Measurements from ENCODE around the gene RAP1GAP. TPM values are rescaled to one million over a fixed set of nuclear protein-coding genes. Genes with fewer than 3 reads are reported as not detected.
"Not testable (repeated sequence)": the region's sequence is repeated elsewhere in the genome, so short reads cannot be mapped to it uniquely, and the experiment has no call there.

The RAP1GAP gene
- total RNA-seq, 1 donor from 2014 or later = 7.4 TPM

GRCh38 chr1:21677168-21677567, 8.0 kb upstream of the RAP1GAP start:
- Mint-ChIP-seq H3K27me3 (ENCODE audit: low read depth) (peaks cover 2% of the 10 kb centered on the region), H3K36me3 (ENCODE audit: low read depth) (peaks cover 10% of the 10 kb centered on the region), H3K9me3 (no peaks in the 10 kb centered on the region), H3K4me1 (peaks cover 10% of the 10 kb centered on the region), H3K4me3 (no peak overlapping the region), H3K27ac (ENCODE audit: unreplicated experiment) (no peak overlapping the region)
- DNase-seq (ENCODE audit: low read depth, low spot score) = no peak
- TF ChIP-seq CTCF (conservative IDR thresholded peaks at IDR 0.05) = no peak

DNA sequence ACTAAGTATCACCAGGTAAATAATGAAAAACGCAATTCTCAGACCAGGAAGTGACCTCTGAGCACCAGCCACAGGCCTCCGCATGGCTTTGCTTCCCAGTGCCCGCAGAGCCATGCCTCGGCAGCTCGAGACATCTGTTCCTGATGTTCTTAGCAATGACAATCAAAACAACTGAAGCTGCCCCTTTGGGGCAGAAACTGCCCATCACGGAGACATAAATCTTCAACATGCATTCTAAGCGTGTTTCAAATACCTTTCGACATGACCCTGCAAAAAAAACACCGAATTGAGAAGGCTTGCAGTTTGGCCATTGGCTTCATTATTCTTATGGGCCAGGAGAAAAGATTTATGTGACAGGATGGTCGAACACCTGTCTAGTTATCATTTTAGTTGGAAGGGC, 5.8 kb upstream of the RAP1GAP start:
- peak overlapping the region; percentile 50 for H3K27ac Mint-ChIP-seq (ENCODE audit: unreplicated experiment)
- H3K36me3 Mint-ChIP-seq (ENCODE audit: low read depth) = peaks cover 5% of the 10 kb centered on the region
- H3K9me3 Mint-ChIP-seq = no peaks in the 10 kb centered on the region
- no peak for DNase-seq (ENCODE audit: low read depth, low spot score)
- H3K4me1 Mint-ChIP-seq = peaks cover 13% of the 10 kb centered on the region
- H3K27me3 Mint-ChIP-seq (ENCODE audit: low read depth) = peaks cover 21% of the 10 kb centered on the region
- TF ChIP-seq CTCF (conservative IDR thresholded peaks at IDR 0.05) = no peak
- no peak overlapping the region for H3K4me3 Mint-ChIP-seq

DNA sequence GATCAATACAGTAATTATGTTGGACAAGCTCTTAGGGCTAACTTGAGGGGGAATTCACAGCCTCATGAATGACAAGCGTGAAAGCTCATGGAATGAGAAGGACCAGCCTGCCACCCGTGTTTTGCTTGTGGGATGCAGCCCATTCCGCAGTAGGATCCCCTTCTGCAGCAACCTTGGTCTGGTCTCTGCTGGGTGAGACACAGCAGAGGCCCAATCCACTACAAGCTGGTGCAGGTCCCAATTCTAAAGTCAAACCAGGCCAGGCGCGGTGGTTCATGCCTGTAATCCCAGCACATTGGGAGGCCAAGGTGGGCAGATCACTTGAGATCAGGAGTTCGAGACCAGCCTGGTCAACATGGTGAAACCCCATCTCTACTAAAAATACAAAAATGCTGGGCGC, 4.7 kb upstream of the RAP1GAP start:
- peaks cover 13% of the 10 kb centered on the region for H3K4me1 Mint-ChIP-seq
- peaks cover 24% of the 10 kb centered on the region for H3K27me3 Mint-ChIP-seq (ENCODE audit: low read depth)
- not testable (repeated sequence) for H3K4me3 Mint-ChIP-seq; H3K9me3 Mint-ChIP-seq; H3K27ac Mint-ChIP-seq (ENCODE audit: unreplicated experiment); H3K36me3 Mint-ChIP-seq (ENCODE audit: low read depth); DNase-seq (ENCODE audit: low read depth, low spot score)

- Mint-ChIP-seq H3K27me3 (ENCODE audit: low read depth) (peaks cover 25% of the 10 kb centered on the region), H3K9me3 (no peaks in the 10 kb centered on the region), H3K27ac (ENCODE audit: unreplicated experiment) (no peak overlapping the region), H3K36me3 (ENCODE audit: low read depth) (no peaks in the 10 kb centered on the region), H3K4me3 (no peak overlapping the region), H3K4me1 (peaks cover 13% of the 10 kb centered on the region)
- no peak for TF ChIP-seq CTCF (conservative IDR thresholded peaks at IDR 0.05)
- DNase-seq (ENCODE audit: low read depth, low spot score) = no peak
Measured at GRCh38 chr1:21673277-21673780, 4.2 kb upstream of the RAP1GAP start.

- Mint-ChIP-seq H3K36me3 (ENCODE audit: low read depth) (no peaks in the 10 kb centered on the region), H3K27me3 (ENCODE audit: low read depth) (peaks cover 29% of the 10 kb centered on the region), H3K9me3 (no peaks in the 10 kb centered on the region), H3K4me3 (no peak overlapping the region), H3K4me1 (peaks cover 13% of the 10 kb centered on the region), H3K27ac (ENCODE audit: unreplicated experiment) (peak overlapping the region; percentile 19)
- no peak for DNase-seq (ENCODE audit: low read depth, low spot score)
- TF ChIP-seq CTCF (conservative IDR thresholded peaks at IDR 0.05) = no peak
Measured at GRCh38 chr1:21672478-21673276, 3.5 kb upstream of the RAP1GAP start.

DNA sequence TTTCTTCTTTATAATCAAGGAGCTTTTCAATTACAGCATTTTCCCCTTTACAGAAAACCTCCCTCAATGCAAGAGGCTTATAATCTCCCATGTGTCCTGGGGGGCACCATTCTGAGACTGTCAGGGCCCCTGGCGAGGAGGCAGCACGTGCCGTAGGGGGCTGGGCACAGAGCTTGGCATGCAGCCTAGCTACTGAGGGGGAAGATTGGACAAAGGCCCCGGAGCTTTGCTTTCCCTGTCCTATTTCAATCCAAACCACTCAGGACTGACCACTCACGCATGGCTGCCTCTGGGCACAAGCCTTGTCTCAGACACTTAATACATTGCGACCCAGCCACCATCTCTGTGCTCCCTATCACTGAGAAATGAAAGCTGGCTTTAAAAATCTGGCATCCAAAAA, 2.8 kb upstream of the RAP1GAP start:
- no peak for DNase-seq (ENCODE audit: low read depth, low spot score)
- Mint-ChIP-seq H3K4me3 (peak overlapping the region; percentile 67), H3K36me3 (ENCODE audit: low read depth) (no peaks in the 10 kb centered on the region), H3K9me3 (no peaks in the 10 kb centered on the region), H3K27me3 (ENCODE audit: low read depth) (peaks cover 35% of the 10 kb centered on the region), H3K4me1 (peaks cover 14% of the 10 kb centered on the region), H3K27ac (ENCODE audit: unreplicated experiment) (no peak overlapping the region)
- TF ChIP-seq CTCF (conservative IDR thresholded peaks at IDR 0.05) = no peak

Data from neural crest cell (in vitro differentiated cells).